Transverse colon (tissue), 3 donors: ENCODE data around the gene NFYC.

Source experiments
- CTCF ChIP-seq, 5 experiments: fragments of 200-600 bp in 3 of 5; fragments of 450-650 bp in 2 of 5; sonication (generic) in 3 of 5; IDR thresholded peaks; 1 replicate in 2 of 5; 2 replicates in 3 of 5; pipeline ENCODE4 v1.5.1; 2016 to 2017; ENCODE audit warnings: antibody characterized with exemption in 5 of 5, inconsistent platforms in 3 of 5, mild to moderate bottlenecking in 2 of 5, moderate library complexity in 1 of 5
- POLR2A ChIP-seq: fragments of 450-650 bp; IDR thresholded peaks from one replicate; pipeline ENCODE4 v1.6.1; 2016; ENCODE audit warnings: antibody characterized with exemption, mild to moderate bottlenecking, moderate library complexity

GRCh38 chr1:40750451-40750908, 59.0 kb downstream of the NFYC start:
- TF ChIP-seq POLR2A: no peak
- TF ChIP-seq CTCF (IDR thresholded peaks at IDR 0.05): no peak
